Gastroesophageal sphincter (tissue), 3 donors: ENCODE measurements around the gene ICA1.

ENCODE experiments used
- CTCF ChIP-seq, 4 experiments: fragments of 200-600 bp in 2 of 4; fragments of 450-650 bp in 2 of 4; sonication (generic) in 1 of 4; IDR thresholded peaks; one replicate each; pipeline ENCODE4 v1.5.1; 2017 to 2019; ENCODE audit warnings: antibody characterized with exemption in 4 of 4, mild to moderate bottlenecking in 2 of 4, moderate library complexity in 2 of 4
- EP300 ChIP-seq: sonication (generic); formaldehyde crosslinking; IDR thresholded peaks from one replicate; pipeline ENCODE4 v1.6.1; 2017; ENCODE audit warnings: antibody characterized with exemption, mild to moderate bottlenecking
- POLR2A ChIP-seq, 2 donors: fragments of 450-650 bp; IDR thresholded peaks; one replicate each; pipeline ENCODE4 v1.6.1; 2017; ENCODE audit warnings: antibody characterized with exemption in 2 of 2, mild to moderate bottlenecking in 2 of 2, moderate library complexity in 1 of 2
- POLR2AphosphoS5 ChIP-seq: sonication (generic); formaldehyde crosslinking; IDR thresholded peaks from one replicate; pipeline ENCODE4 v1.6.1; 2017; ENCODE audit warnings: antibody characterized with exemption

GRCh38 chr7:8305625-8306388 lies 43.8 kb upstream of the ICA1 start:
- TF ChIP-seq CTCF (IDR thresholded peaks at IDR 0.05) (no peak), POLR2AphosphoS5 (no peak), POLR2A (IDR thresholded peaks at IDR 0.05) (no peak), EP300 (no peak)
